ENCODE measurements around the gene MTURN.
"Not testable (repeated sequence)": the region's sequence is repeated elsewhere in the genome, so short reads cannot be mapped to it uniquely, and the experiment has no call there.

Gene MTURN

GRCh38 chr7:30134611-30135300 is at the start of gene MTURN:
Gene MTURN (plus strand): TSS chr7:30134986. CDS start chr7:30135137, 151 bp downstream.
- H3K9ac ChIP-seq (ENCODE audit: low read length): peak within 1 kb of the TSS; percentile 13
- H3K4me1 ChIP-seq (ENCODE audit: control insufficient read depth, low read depth, low read length): peaks cover 6% of the 10 kb centered on the region
- peak within 1 kb of the TSS; percentile 80 for H3K4me3 ChIP-seq (ENCODE audit: low read length)
- no peaks in the 10 kb centered on the region for H3K36me3 ChIP-seq (ENCODE audit: control insufficient read depth, low read depth, low read length)
- no peaks in the 10 kb centered on the region for H3K9me3 ChIP-seq (ENCODE audit: control insufficient read depth, low read depth, low read length)
- H3K27me3 ChIP-seq (ENCODE audit: control insufficient read depth, insufficient read depth, low read length): peaks cover 38% of the 10 kb centered on the region
- no peak within 1 kb of the TSS for H3K27ac ChIP-seq (ENCODE audit: low read length)

GRCh38 chr7:30086529-30086928 is 48.3 kb upstream of the MTURN start:
- Histone ChIP-seq H3K4me3 (ENCODE audit: low read length) (no peak overlapping the region), H3K9me3 (ENCODE audit: control insufficient read depth, low read depth, low read length) (no peaks in the 10 kb centered on the region), H3K27me3 (ENCODE audit: control insufficient read depth, insufficient read depth, low read length) (no peaks in the 10 kb centered on the region), H3K9ac (ENCODE audit: low read length) (no peak overlapping the region), H3K4me1 (ENCODE audit: control insufficient read depth, low read depth, low read length) (no peaks in the 10 kb centered on the region), H3K27ac (ENCODE audit: low read length) (no peak overlapping the region), H3K36me3 (ENCODE audit: control insufficient read depth, low read depth, low read length) (no peaks in the 10 kb centered on the region)

GRCh38 chr7:30087371-30087770 is 47.4 kb upstream of the MTURN start:
- H3K36me3 ChIP-seq (ENCODE audit: control insufficient read depth, low read depth, low read length): no peaks in the 10 kb centered on the region
- no peak overlapping the region for H3K27ac ChIP-seq (ENCODE audit: low read length)
- no peak overlapping the region for H3K4me3 ChIP-seq (ENCODE audit: low read length)
- no peaks in the 10 kb centered on the region for H3K4me1 ChIP-seq (ENCODE audit: control insufficient read depth, low read depth, low read length)
- no peak overlapping the region for H3K9ac ChIP-seq (ENCODE audit: low read length)
- no peaks in the 10 kb centered on the region for H3K27me3 ChIP-seq (ENCODE audit: control insufficient read depth, insufficient read depth, low read length)
- no peaks in the 10 kb centered on the region for H3K9me3 ChIP-seq (ENCODE audit: control insufficient read depth, low read depth, low read length)

- Histone ChIP-seq H3K27ac (ENCODE audit: low read length) (no peak overlapping the region), H3K27me3 (ENCODE audit: control insufficient read depth, insufficient read depth, low read length) (no peaks in the 10 kb centered on the region), H3K9ac (ENCODE audit: low read length) (no peak overlapping the region), H3K36me3 (ENCODE audit: control insufficient read depth, low read depth, low read length) (no peaks in the 10 kb centered on the region), H3K9me3 (ENCODE audit: control insufficient read depth, low read depth, low read length) (no peaks in the 10 kb centered on the region), H3K4me1 (ENCODE audit: control insufficient read depth, low read depth, low read length) (no peaks in the 10 kb centered on the region), H3K4me3 (ENCODE audit: low read length) (no peak overlapping the region)
Observed at GRCh38 chr7:30088362-30088761, 46.4 kb upstream of the MTURN start.

- no peaks in the 10 kb centered on the region for H3K27me3 ChIP-seq (ENCODE audit: control insufficient read depth, insufficient read depth, low read length)
- H3K9ac ChIP-seq (ENCODE audit: low read length): no peak overlapping the region
- no peaks in the 10 kb centered on the region for H3K4me1 ChIP-seq (ENCODE audit: control insufficient read depth, low read depth, low read length)
- no peak overlapping the region for H3K4me3 ChIP-seq (ENCODE audit: low read length)
- no peaks in the 10 kb centered on the region for H3K9me3 ChIP-seq (ENCODE audit: control insufficient read depth, low read depth, low read length)
- H3K36me3 ChIP-seq (ENCODE audit: control insufficient read depth, low read depth, low read length): no peaks in the 10 kb centered on the region
- no peak overlapping the region for H3K27ac ChIP-seq (ENCODE audit: low read length)
Observed at GRCh38 chr7:30090111-30090510, 44.7 kb upstream of the MTURN start.

GRCh38 chr7:30091491-30091912 is 43.3 kb upstream of the MTURN start:
- Histone ChIP-seq H3K27me3 (ENCODE audit: control insufficient read depth, insufficient read depth, low read length) (no peaks in the 10 kb centered on the region), H3K36me3 (ENCODE audit: control insufficient read depth, low read depth, low read length) (no peaks in the 10 kb centered on the region), H3K9me3 (ENCODE audit: control insufficient read depth, low read depth, low read length) (no peaks in the 10 kb centered on the region), H3K4me1 (ENCODE audit: control insufficient read depth, low read depth, low read length) (no peaks in the 10 kb centered on the region), H3K27ac (ENCODE audit: low read length) (no peak overlapping the region), H3K4me3 (ENCODE audit: low read length) (no peak overlapping the region), H3K9ac (ENCODE audit: low read length) (no peak overlapping the region)

- H3K27me3 ChIP-seq (ENCODE audit: control insufficient read depth, insufficient read depth, low read length): no peaks in the 10 kb centered on the region
- H3K4me3 ChIP-seq (ENCODE audit: low read length): no peak overlapping the region
- H3K4me1 ChIP-seq (ENCODE audit: control insufficient read depth, low read depth, low read length): no peaks in the 10 kb centered on the region
- H3K27ac ChIP-seq (ENCODE audit: low read length): no peak overlapping the region
- no peaks in the 10 kb centered on the region for H3K36me3 ChIP-seq (ENCODE audit: control insufficient read depth, low read depth, low read length)
- no peaks in the 10 kb centered on the region for H3K9me3 ChIP-seq (ENCODE audit: control insufficient read depth, low read depth, low read length)
- no peak overlapping the region for H3K9ac ChIP-seq (ENCODE audit: low read length)
Observed at GRCh38 chr7:30091987-30092386, 42.8 kb upstream of the MTURN start.

GRCh38 chr7:30093420-30093952 is 41.3 kb upstream of the MTURN start:
- Histone ChIP-seq H3K36me3 (ENCODE audit: control insufficient read depth, low read depth, low read length) (no peaks in the 10 kb centered on the region), H3K4me1 (ENCODE audit: control insufficient read depth, low read depth, low read length) (no peaks in the 10 kb centered on the region), H3K27me3 (ENCODE audit: control insufficient read depth, insufficient read depth, low read length) (no peaks in the 10 kb centered on the region), H3K4me3 (ENCODE audit: low read length) (no peak overlapping the region), H3K27ac (ENCODE audit: low read length) (no peak overlapping the region), H3K9ac (ENCODE audit: low read length) (no peak overlapping the region), H3K9me3 (ENCODE audit: control insufficient read depth, low read depth, low read length) (no peaks in the 10 kb centered on the region)

- not testable (repeated sequence) for H3K27ac ChIP-seq (ENCODE audit: low read length); H3K9ac ChIP-seq (ENCODE audit: low read length); H3K27me3 ChIP-seq (ENCODE audit: control insufficient read depth, insufficient read depth, low read length); H3K4me3 ChIP-seq (ENCODE audit: low read length); H3K4me1 ChIP-seq (ENCODE audit: control insufficient read depth, low read depth, low read length); H3K9me3 ChIP-seq (ENCODE audit: control insufficient read depth, low read depth, low read length); H3K36me3 ChIP-seq (ENCODE audit: control insufficient read depth, low read depth, low read length)
Observed at GRCh38 chr7:30098599-30098998, 36.2 kb upstream of the MTURN start.

- H3K27ac ChIP-seq (ENCODE audit: low read length): no peak overlapping the region
- no peaks in the 10 kb centered on the region for H3K27me3 ChIP-seq (ENCODE audit: control insufficient read depth, insufficient read depth, low read length)
- H3K4me1 ChIP-seq (ENCODE audit: control insufficient read depth, low read depth, low read length): no peaks in the 10 kb centered on the region
- H3K4me3 ChIP-seq (ENCODE audit: low read length): no peak overlapping the region
- no peak overlapping the region for H3K9ac ChIP-seq (ENCODE audit: low read length)
- H3K9me3 ChIP-seq (ENCODE audit: control insufficient read depth, low read depth, low read length): no peaks in the 10 kb centered on the region
- no peaks in the 10 kb centered on the region for H3K36me3 ChIP-seq (ENCODE audit: control insufficient read depth, low read depth, low read length)
Observed at GRCh38 chr7:30102281-30102680, 32.5 kb upstream of the MTURN start.

GRCh38 chr7:30104157-30104556 is 30.6 kb upstream of the MTURN start:
- no peak overlapping the region for H3K4me3 ChIP-seq (ENCODE audit: low read length)
- H3K9ac ChIP-seq (ENCODE audit: low read length): no peak overlapping the region

GRCh38 chr7:30112103-30112713 is 22.6 kb upstream of the MTURN start:
- no peak overlapping the region for H3K4me3 ChIP-seq (ENCODE audit: low read length)
- H3K27ac ChIP-seq (ENCODE audit: low read length): no peak overlapping the region
- no peaks in the 10 kb centered on the region for H3K4me1 ChIP-seq (ENCODE audit: control insufficient read depth, low read depth, low read length)
- no peaks in the 10 kb centered on the region for H3K36me3 ChIP-seq (ENCODE audit: control insufficient read depth, low read depth, low read length)
- peaks cover 11% of the 10 kb centered on the region for H3K9me3 ChIP-seq (ENCODE audit: control insufficient read depth, low read depth, low read length)
- no peak overlapping the region for H3K9ac ChIP-seq (ENCODE audit: low read length)
- no peaks in the 10 kb centered on the region for H3K27me3 ChIP-seq (ENCODE audit: control insufficient read depth, insufficient read depth, low read length)

More at GRCh38 chr7:30104157-30104556, 30.6 kb upstream of the MTURN start:
- no peaks in the 10 kb centered on the region for H3K36me3 ChIP-seq (ENCODE audit: control insufficient read depth, low read depth, low read length)
- H3K4me1 ChIP-seq (ENCODE audit: control insufficient read depth, low read depth, low read length): no peaks in the 10 kb centered on the region
- no peak overlapping the region for H3K27ac ChIP-seq (ENCODE audit: low read length)
- no peaks in the 10 kb centered on the region for H3K9me3 ChIP-seq (ENCODE audit: control insufficient read depth, low read depth, low read length)
- no peaks in the 10 kb centered on the region for H3K27me3 ChIP-seq (ENCODE audit: control insufficient read depth, insufficient read depth, low read length)

Data from iPS-18a (cell line).